C4-2B (cell line): ENCODE results near the gene HOXA5.

Experiments used
- ZFX ChIP-seq: fragments of 450-650 bp; IDR thresholded peaks from 2 replicates; pipeline ENCODE4 v1.6.1; 2017
- TF ChIP-seq, protein P1 (sequence below): fragments of 450-650 bp; conservative IDR thresholded peaks from 2 replicates; pipeline ENCODE4 v1.5.1; 2017; ENCODE audit warnings: mild to moderate bottlenecking

DNA sequence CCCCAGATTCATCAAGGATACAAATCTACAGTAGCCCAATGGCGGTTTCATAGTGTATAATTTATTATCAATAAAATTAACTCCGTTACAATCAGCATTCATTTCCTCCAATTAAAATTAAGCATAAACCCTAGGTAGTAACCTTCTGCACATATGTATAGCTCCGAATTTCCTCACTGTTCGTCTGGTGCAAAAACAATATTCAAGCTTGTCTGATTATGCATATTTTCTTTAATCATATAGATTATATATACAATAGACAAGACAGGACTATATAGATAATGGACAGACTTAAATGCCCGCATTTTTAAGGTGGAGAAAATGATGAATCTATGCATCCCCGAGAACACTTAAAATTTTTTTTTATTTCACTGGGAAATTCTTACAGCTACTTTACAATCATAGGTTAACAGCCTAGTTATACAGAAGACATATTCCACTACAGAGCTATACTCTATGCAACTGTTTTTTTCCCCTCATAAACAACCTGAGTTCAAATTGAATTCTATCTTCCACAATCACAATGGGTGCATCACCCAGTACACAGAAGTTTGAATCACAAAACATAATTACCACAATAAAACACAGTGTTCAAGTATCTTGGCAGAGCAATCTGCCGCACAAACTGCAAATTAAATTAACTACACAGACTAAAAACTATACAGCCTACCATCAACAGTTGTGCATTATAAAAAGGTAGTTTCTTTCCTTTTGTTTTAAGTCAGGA, 19.2 kb upstream of the HOXA5 start:
- TF ChIP-seq, protein P1, sequence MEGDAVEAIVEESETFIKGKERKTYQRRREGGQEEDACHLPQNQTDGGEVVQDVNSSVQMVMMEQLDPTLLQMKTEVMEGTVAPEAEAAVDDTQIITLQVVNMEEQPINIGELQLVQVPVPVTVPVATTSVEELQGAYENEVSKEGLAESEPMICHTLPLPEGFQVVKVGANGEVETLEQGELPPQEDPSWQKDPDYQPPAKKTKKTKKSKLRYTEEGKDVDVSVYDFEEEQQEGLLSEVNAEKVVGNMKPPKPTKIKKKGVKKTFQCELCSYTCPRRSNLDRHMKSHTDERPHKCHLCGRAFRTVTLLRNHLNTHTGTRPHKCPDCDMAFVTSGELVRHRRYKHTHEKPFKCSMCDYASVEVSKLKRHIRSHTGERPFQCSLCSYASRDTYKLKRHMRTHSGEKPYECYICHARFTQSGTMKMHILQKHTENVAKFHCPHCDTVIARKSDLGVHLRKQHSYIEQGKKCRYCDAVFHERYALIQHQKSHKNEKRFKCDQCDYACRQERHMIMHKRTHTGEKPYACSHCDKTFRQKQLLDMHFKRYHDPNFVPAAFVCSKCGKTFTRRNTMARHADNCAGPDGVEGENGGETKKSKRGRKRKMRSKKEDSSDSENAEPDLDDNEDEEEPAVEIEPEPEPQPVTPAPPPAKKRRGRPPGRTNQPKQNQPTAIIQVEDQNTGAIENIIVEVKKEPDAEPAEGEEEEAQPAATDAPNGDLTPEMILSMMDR = no peak
- no peak for TF ChIP-seq ZFX
